ENCODE results near the gene RHCG.

RHCG gene

GRCh38 chr15:89442671-89443307 lies 53.6 kb downstream of the RHCG start:
- no peak for FAIRE-seq

GRCh38 chr15:89442155-89442554 lies 54.2 kb downstream of the RHCG start:
- FAIRE-seq = no peak

- FAIRE-seq = no peak
Observed at GRCh38 chr15:89441295-89441812, 55.0 kb downstream of the RHCG start.

GRCh38 chr15:89439764-89440163 lies 56.6 kb downstream of the RHCG start:
- FAIRE-seq = no peak

GRCh38 chr15:89436560-89437311 lies 59.6 kb downstream of the RHCG start:
- no peak for FAIRE-seq

GRCh38 chr15:89435362-89435761 lies 61.0 kb downstream of the RHCG start:
- FAIRE-seq = no peak

- FAIRE-seq = no peak
Observed at GRCh38 chr15:89433686-89434085, 62.7 kb downstream of the RHCG start.

GRCh38 chr15:89430530-89431341 lies 65.6 kb downstream of the RHCG start:
- FAIRE-seq = no peak

- FAIRE-seq = no peak
Observed at GRCh38 chr15:89429986-89430385, 66.4 kb downstream of the RHCG start.

GRCh38 chr15:89429023-89429422 lies 67.4 kb downstream of the RHCG start:
- no peak for FAIRE-seq

GRCh38 chr15:89428246-89428645 lies 68.1 kb downstream of the RHCG start:
- no peak for FAIRE-seq

GRCh38 chr15:89426500-89426899 lies 69.9 kb downstream of the RHCG start:
- no peak for FAIRE-seq

GRCh38 chr15:89423981-89424380 lies 72.4 kb downstream of the RHCG start:
- FAIRE-seq = no peak

Measured in islet of Langerhans (tissue), 1 donor.